Pancreas (tissue), 10 donors: ENCODE data around the gene FHOD3. TPM values are rescaled to one million over a fixed set of nuclear protein-coding genes. Genes with fewer than 3 reads are reported as not detected.

Experiments used
- ATAC-seq, 4 donors: fragments of 200-7000 bp; cut with Tn5 transposase; one replicate each; pipeline versions ENCODE4 v1.8.0 to v1.9.1; 2020; ENCODE audit warnings: mild to moderate bottlenecking in 4 of 4, moderate library complexity in 4 of 4
- DNase-seq, 6 donors: peaks; one replicate each; pipeline ENCODE4 v3.0.0-alpha.2; 2020
- FAIRE-seq: peaks from 2 replicates; lab custom pipeline; 2012; peaks lifted over from hg19 to GRCh38; lab: Jason Lieb, UNC
- H3K27ac ChIP-seq, 4 donors: fragments of 200-600 bp; sonication (generic); 1 replicate in 3 of 4; 2 replicates in 1 of 4; pipeline versions ENCODE4 v1.5.0 to v1.8.0; 2020
- H3K27me3 ChIP-seq, 4 donors: fragments of 200-600 bp; one replicate each; pipeline ENCODE4 v1.8.0; 2021
- H3K36me3 ChIP-seq, 3 donors: fragments of 200-600 bp; sonication (generic) in 1 of 3; one replicate each; pipeline versions ENCODE4 v1.5.0 to v1.8.0; 2020 to 2021
- H3K4me1 ChIP-seq, 3 donors: fragments of 200-600 bp; one replicate each; pipeline ENCODE4 v1.8.0; 2021
- H3K4me3 ChIP-seq, 4 donors: fragments of 200-600 bp; sonication (generic) in 2 of 4; one replicate each; pipeline versions ENCODE4 v1.5.0 to v1.8.0; 2020 to 2021
- H3K9me3 ChIP-seq, 4 donors: fragments of 200-600 bp; one replicate each; pipeline ENCODE4 v1.8.0; 2021
- WGBS, 2 donors: extraction: QIAGEN DNeasy Blood & Tissue Kit; methylation state at CpG; one replicate each; pipeline ENCODE4 v1.1.7; 2013; 5-methylcytosine and 5-hydroxymethylcytosine counted together
- intact Hi-C, 3 donors: fragments of 100-400 bp; cut with DNase I; formaldehyde crosslinking; loops; one replicate each; pipeline versions ENCODE4 v1.11.1 to v1.14.2; 2022
- polyA plus RNA-seq, 2 donors: library from polyadenylated mRNA; stranded (reverse); fragments of 200-250 nt; gene quantifications; one replicate each; pipeline ENCODE4 v1.2.3, GENCODE V29; 2013
- total RNA-seq, 6 donors: library from RNA; stranded (reverse); fragmentation: NEBNext Ultra II Directional in 4 of 6; extraction: Animal tissue kit (Norgen Biotek cat#: 25700) in 4 of 6; gene quantifications; one replicate each; pipeline versions ENCODE4 v1.2.1 to v1.2.4, GENCODE V29; 2021 to 2023
- TF ChIP-seq, protein P1 (sequence below), 4 donors: fragments of 200-600 bp; sonication (generic) in 3 of 4; IDR thresholded peaks; one replicate each; pipeline versions ENCODE4 v1.5.0 to v1.8.0; 2021; ENCODE audit warnings: antibody characterized with exemption in 4 of 4
- donor health status: healthy with polysubstance abuse.
- donor health status: DM: no; HTN: no; CAD: no; lungs with moderate emphysema.
- donor health status: DM: no; HTN: no; CAD: no.
- donor health status: control.
- donor health status: control.
- donor health status: Bipolar disorder and iron deficiency.
- donor health status: DM: yes; HTN: yes; CAD: no.
- donor health status: DM: no; HTN: no; CAD: no.
- donor health status: DM: no; HTN: no; CAD: no.
- donor health status: DM: yes; HTN: yes; CAD: no.

Gene FHOD3
- total and polyA plus RNA-seq, 8 donors: 0.25 to 4.3 (median 1.2) TPM

DNA sequence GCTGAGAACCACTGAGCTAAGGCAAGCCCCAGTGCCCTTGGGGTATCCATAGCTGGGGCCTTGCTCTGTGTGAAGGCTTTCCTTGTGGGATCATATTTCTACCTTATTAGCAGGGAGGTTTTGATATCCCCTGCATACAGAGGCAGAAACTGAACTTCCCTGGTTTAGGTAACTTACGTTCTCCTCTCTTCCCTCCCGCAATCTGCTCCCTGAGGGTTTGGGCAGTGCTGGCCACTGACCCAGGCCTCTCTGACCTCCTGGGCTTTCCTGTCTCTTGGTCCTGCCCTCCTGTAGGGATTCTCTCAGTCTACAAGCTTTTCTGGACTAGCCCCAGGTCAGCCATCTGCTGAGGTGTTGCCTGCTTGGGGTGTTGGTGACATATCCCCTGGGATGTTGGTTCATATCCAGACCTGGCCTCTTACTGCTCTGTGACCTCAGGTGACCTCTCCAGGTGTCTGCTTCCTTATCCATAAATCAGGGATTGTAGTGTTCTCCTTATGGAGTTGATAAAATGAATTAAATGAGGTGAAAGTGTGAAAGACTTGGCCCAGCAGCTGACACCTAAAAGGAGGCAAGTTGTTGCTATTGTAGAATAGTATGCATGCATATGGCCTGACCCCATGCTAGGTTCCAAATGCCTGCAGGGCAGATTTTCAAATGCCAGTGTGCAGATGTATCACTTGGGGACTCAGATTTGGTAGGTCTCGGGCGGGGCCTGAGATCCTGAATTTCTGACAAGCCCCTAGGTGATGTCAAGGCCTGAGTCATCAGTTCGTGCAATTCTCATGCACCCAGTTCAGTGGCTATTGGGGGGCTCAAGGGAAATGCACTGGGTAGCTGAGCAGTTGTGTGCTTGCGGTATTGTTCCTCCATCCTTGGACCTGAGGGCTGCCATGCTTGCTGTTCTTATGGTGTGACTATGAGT is 106.6 kb downstream of the FHOD3 start:
- intact Hi-C loops: no loop called here
- no peaks in the 10 kb centered on the region for H3K36me3 ChIP-seq
- FAIRE-seq: no peak
- DNase-seq: no peak
- no peaks in the 10 kb centered on the region for H3K9me3 ChIP-seq
- H3K27me3 ChIP-seq: no peaks in the 10 kb centered on the region
- TF ChIP-seq, protein P1, sequence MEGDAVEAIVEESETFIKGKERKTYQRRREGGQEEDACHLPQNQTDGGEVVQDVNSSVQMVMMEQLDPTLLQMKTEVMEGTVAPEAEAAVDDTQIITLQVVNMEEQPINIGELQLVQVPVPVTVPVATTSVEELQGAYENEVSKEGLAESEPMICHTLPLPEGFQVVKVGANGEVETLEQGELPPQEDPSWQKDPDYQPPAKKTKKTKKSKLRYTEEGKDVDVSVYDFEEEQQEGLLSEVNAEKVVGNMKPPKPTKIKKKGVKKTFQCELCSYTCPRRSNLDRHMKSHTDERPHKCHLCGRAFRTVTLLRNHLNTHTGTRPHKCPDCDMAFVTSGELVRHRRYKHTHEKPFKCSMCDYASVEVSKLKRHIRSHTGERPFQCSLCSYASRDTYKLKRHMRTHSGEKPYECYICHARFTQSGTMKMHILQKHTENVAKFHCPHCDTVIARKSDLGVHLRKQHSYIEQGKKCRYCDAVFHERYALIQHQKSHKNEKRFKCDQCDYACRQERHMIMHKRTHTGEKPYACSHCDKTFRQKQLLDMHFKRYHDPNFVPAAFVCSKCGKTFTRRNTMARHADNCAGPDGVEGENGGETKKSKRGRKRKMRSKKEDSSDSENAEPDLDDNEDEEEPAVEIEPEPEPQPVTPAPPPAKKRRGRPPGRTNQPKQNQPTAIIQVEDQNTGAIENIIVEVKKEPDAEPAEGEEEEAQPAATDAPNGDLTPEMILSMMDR (IDR thresholded peaks at IDR 0.05): no peak
- 95 to 96% methylated on average over 6 of the region's 6 CpGs for whole genome bisulfite sequencing, 2 donors
- ATAC-seq: no peak
- H3K4me1 ChIP-seq: no peaks in the 10 kb centered on the region
- H3K4me3 ChIP-seq: no peak overlapping the region
- H3K27ac ChIP-seq: no peak overlapping the region

DNA sequence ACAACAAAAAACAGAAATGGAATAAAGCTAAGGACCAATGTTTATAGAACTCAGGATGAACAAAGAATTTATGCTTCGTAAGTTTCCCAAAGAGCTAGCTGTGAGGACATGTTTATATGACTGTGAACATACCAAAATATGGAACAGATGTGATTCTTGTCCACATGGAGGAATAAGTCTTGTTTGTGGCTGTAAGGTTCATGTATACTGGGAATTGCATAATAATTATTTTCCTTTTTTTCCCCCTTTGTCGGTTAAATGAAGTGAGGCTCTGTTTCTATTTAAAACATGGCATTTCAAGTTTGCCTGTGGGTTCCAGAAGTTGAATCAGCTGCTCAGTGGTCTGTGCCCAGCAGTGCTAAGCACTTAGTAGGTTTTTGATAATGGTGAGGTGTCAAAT is 108.1 kb downstream of the FHOD3 start:
- 94 to 95% methylated on average over 2 of the region's 2 CpGs for WGBS, 2 donors
- no peaks in the 10 kb centered on the region for H3K4me1 ChIP-seq
- ATAC-seq: no peak
- no peak for FAIRE-seq
- no peaks in the 10 kb centered on the region for H3K27me3 ChIP-seq
- H3K9me3 ChIP-seq: no peaks in the 10 kb centered on the region
- H3K4me3 ChIP-seq: no peak overlapping the region
- no peaks in the 10 kb centered on the region for H3K36me3 ChIP-seq
- DNase-seq: no peak
- TF ChIP-seq, protein P1 (IDR thresholded peaks at IDR 0.05): no peak
- no peak overlapping the region for H3K27ac ChIP-seq
- intact Hi-C loops: no loop called here

DNA sequence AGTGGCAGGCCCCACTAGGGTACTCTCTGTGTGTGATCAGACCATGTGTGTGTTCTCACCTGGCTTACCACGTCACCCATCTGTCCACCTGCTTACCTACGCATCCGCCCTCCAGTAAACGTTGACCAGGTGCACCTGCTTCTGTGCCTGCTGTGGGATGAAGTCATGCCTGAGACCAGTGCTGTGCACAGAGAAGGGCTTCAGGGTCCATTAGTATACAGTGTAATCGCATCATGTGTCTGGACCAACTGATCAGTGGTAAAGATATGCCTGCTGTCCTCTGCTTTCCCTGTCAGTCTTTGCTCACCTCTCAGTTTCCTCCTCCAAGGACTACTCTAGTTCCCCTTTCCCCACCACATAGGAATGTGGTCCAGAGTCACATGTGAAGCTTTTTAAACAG is 109.3 kb downstream of the FHOD3 start:
- Histone ChIP-seq H3K4me3 (no peak overlapping the region), H3K36me3 (no peaks in the 10 kb centered on the region), H3K27me3 (no peaks in the 10 kb centered on the region), H3K4me1 (no peaks in the 10 kb centered on the region), H3K9me3 (no peaks in the 10 kb centered on the region), H3K27ac (no peak overlapping the region)
- ATAC-seq (no peak), FAIRE-seq (no peak), DNase-seq (no peak)
- WGBS, 2 donors: 66 to 70% methylated on average over 5 of the region's 5 CpGs
- intact Hi-C loops: no loop called here
- TF ChIP-seq, protein P1 (IDR thresholded peaks at IDR 0.05): no peak

DNA sequence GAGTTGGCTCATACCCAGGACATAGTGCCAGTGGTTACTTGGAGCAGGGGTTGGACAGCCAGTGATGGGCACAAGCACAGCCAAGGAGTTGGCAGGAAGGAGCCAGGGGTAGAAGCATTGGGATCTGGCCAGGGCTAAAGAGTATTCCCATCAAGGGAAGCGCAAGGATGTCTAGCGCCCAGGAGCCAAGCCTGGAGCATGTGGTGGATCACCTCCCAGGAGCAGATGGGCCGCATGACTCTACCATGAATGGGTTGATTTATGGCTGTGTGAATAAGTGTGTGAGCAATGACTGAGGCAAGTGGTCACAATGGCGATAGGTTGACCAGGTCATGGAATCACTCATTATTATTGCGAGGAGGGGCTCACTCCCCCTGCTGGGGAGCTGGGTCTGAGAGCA is 111.1 kb downstream of the FHOD3 start:
- Histone ChIP-seq H3K4me3 (no peak overlapping the region), H3K36me3 (no peaks in the 10 kb centered on the region), H3K9me3 (no peaks in the 10 kb centered on the region), H3K27ac (no peak overlapping the region), H3K4me1 (no peaks in the 10 kb centered on the region), H3K27me3 (no peaks in the 10 kb centered on the region)
- FAIRE-seq (no peak), ATAC-seq (no peak), DNase-seq (no peak)
- intact Hi-C loops: no loop called here
- TF ChIP-seq, protein P1 (IDR thresholded peaks at IDR 0.05): no peak
- 96 to 97% methylated on average over 5 of the region's 5 CpGs for whole genome bisulfite sequencing, 2 donors

DNA sequence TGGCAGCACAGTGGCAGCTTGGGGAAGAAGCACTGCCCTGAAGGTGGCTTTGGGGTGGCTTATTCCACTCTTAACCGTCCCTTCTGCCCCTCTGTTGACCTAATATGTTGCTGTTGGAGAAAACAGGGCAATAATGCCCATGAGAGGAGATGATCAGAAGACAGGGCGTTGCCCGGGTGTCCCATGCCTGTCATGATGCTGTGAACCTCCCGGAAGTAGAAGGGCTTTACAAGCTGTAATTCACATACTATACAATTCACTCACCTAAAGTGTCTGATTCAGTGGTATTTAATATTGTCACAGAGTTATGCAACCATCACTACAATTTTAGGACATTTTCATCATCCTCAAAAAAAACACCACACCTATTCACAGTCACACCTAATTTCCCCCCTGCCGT is 112.3 kb downstream of the FHOD3 start:
- DNase-seq: no peak
- Histone ChIP-seq H3K27ac (no peak overlapping the region), H3K4me3 (no peak overlapping the region), H3K27me3 (no peaks in the 10 kb centered on the region), H3K4me1 (no peaks in the 10 kb centered on the region), H3K9me3 (no peaks in the 10 kb centered on the region), H3K36me3 (no peaks in the 10 kb centered on the region)
- intact Hi-C loops: no loop called here
- no peak for FAIRE-seq
- ATAC-seq: no peak
- TF ChIP-seq, protein P1 (IDR thresholded peaks at IDR 0.05): no peak
- WGBS, 2 donors: 89 to 90% methylated on average over 5 of the region's 5 CpGs
